Fibroblast of lung (primary cell): ENCODE measurements around the gene GPR141.

Experiments
- CTCF ChIP-seq, 2 donors: IDR thresholded peaks in 1 of 2; conservative IDR thresholded peaks in 1 of 2; 1 replicate in 1 of 2; 2 replicates in 1 of 2; pipeline ENCODE4 v1.5.1; 2011 to 2012; ENCODE audit warnings: low read length in 2 of 2, control low read depth in 1 of 2, inconsistent platforms in 1 of 2, low read depth in 1 of 2, mild to moderate bottlenecking in 1 of 2
- EZH2 ChIP-seq: IDR thresholded peaks from 2 replicates; pipeline ENCODE4 v1.5.1; 2012; ENCODE audit warnings: low read length, control low read depth, mild to moderate bottlenecking; ENCODE audit errors: missing control alignments

GRCh38 chr7:37675749-37676148, 7.8 kb upstream of the GPR141 start:
- TF ChIP-seq CTCF (conservative IDR thresholded peaks at IDR 0.05 in 1 of 2, IDR thresholded peaks at IDR 0.05 in 1 of 2; ENCODE audit: low read depth in 1 of 2, low read length in 2 of 2) (no peak), EZH2 (no peak)
